Measurements from ENCODE around the gene DNMT1.

GRCh38 chr19:10105509-10106099 is 89.1 kb downstream of the DNMT1 start:
- TF ChIP-seq, protein P1, sequence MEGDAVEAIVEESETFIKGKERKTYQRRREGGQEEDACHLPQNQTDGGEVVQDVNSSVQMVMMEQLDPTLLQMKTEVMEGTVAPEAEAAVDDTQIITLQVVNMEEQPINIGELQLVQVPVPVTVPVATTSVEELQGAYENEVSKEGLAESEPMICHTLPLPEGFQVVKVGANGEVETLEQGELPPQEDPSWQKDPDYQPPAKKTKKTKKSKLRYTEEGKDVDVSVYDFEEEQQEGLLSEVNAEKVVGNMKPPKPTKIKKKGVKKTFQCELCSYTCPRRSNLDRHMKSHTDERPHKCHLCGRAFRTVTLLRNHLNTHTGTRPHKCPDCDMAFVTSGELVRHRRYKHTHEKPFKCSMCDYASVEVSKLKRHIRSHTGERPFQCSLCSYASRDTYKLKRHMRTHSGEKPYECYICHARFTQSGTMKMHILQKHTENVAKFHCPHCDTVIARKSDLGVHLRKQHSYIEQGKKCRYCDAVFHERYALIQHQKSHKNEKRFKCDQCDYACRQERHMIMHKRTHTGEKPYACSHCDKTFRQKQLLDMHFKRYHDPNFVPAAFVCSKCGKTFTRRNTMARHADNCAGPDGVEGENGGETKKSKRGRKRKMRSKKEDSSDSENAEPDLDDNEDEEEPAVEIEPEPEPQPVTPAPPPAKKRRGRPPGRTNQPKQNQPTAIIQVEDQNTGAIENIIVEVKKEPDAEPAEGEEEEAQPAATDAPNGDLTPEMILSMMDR (IDR thresholded peaks at IDR 0.05), result no peak
- TF ChIP-seq ZFX (IDR thresholded peaks at IDR 0.05; ENCODE audit: borderline replicate concordance), result no peak
